SKM-1 (cell line): ENCODE data around the gene ATP10A.
"Not testable (repeated sequence)": the region's sequence is repeated elsewhere in the genome, so short reads cannot be mapped to it uniquely, and the experiment has no call there.

Experiments used
- DNase-seq: peaks from one replicate; lab custom pipeline; 2025; ENCODE audit not compliant: unreplicated experiment; lab: John Stamatoyannopoulos, UW

The ATP10A gene

DNA sequence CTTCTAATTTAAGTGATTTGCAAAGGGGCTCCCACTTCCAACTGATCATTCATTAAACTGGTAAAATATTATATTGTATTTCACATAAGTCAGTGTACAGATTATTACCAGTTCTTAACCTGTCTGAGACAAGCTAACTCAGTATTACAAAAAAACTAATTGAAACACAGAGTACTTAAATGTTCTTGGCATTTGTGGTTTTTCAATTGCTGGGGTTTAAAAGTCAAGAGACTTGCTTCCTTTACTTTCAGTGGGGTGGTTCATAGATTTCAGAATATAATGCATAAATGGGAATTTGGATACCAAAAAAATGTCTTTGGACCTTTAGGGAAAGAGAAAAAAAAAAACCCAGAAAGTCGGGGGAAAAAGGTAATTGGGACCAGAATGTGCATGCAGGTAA is 85.0 kb downstream of the ATP10A start:
- no peak for DNase-seq

DNA sequence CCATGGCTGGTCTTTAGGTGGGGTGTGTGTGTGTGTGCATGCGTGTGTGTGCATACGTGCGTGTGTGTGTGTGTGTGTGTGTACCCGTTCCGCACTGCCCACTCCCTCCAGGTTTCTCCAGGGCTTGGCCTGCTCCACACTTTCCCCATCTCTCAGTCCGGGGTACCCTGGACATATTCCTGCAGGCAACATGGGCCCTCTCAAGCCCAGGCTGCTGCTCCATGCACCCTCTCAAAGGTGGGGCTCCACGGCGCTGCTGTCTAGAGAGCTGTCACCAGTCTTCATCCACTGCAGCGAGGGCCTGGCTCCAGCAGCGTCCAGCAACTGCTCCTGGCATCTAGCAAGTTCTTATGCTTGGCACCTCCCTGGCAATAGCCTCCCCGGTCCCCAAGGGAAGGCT is 86.1 kb downstream of the ATP10A start:
- DNase-seq = no peak

DNA sequence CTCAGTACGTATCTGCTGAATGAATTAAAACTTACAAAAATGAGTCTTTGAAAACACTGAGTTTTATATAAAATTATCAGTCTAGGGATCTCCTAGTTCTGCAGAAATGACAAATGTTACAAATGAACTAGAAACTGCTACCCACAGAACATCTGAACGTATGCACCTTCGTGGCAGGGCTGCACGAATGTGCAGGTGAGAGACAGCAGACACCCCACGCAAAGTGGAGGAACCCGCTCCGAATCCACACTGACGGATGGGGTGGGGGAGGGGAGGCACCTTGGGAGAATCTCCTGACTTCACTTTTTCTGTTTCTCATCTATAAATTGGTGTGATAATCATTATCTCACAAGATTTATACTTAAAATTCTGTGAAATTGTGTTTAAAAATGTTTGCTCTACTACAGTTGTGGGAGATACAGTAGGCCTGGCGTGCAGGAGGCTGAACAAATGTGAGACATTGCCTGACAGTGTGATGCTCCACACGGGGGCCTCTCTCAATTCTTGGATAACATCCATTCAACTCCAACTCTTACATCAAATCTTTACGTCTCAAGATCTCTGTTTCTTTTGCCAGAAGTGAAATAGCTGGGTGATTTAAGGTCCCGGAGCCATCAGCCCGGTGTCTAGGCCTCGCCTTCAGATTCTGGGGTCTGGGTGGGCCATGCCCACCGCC is 86.9 kb downstream of the ATP10A start:
- no peak for DNase-seq

DNA sequence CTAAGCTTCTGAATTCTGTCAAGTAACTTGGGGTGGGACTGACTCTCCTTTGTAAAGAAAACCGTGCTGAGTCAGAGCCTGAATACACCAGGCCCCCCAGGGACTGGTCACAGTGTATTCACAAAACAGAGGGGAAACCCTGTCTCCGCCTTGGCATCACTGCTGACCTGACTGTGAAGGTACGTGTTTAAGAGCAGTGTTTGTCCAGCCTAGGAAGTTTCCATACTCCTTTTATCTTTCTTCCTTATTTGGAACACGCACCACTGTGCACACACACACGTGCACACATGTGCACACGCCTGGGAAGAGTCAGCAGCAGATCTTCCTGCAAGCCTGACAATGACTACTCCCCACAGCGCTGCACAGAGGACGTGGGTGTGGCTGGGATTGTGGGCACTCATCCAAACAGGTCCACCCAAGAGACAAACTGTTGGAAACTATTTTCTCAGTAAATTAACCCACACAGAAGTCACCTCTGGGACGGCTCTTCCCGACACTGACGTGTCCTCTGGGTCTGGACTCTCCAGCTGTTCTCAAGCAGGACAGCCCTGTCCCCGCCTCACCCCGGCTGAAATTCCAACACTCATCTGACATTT is 87.7 kb downstream of the ATP10A start:
- no peak for DNase-seq

DNA sequence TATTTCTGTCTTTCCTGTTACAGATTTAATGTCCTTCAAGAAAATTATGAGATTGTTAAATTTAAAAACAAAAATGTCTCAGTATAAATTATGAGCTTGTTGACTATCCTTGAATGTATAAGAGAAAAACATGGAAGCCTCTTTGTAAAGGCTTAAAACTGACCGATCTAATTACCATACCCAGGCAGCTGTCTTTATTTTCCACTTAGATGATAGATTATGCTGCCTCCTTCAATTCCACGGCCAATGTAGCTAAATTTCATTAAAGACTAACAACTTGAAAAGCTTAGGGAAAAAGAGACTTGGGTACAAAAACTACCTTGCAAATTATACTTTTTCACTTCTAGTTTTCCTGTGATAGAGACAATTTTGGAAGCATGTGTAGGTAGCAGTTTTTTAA is 88.3 kb downstream of the ATP10A start:
- no peak for DNase-seq

DNA sequence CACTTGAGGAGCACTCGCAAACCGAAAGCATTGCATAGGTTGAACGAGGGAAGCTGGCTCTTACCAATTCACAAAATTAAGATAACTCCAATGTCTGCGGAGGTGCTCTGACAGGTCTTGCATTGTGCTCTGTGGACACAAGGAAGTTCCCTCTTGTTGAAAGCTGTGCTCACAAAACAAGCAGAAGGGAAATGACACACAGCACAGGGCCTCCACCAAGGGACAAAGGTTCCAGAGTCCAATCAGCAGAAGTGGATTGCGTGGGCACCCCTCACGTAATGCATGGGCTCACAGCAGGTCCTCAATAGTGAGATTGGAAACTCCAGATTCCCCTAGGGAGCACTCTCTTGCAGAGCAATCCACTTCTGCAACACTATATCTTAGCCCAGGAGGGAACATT is 89.9 kb downstream of the ATP10A start:
- no peak for DNase-seq

DNA sequence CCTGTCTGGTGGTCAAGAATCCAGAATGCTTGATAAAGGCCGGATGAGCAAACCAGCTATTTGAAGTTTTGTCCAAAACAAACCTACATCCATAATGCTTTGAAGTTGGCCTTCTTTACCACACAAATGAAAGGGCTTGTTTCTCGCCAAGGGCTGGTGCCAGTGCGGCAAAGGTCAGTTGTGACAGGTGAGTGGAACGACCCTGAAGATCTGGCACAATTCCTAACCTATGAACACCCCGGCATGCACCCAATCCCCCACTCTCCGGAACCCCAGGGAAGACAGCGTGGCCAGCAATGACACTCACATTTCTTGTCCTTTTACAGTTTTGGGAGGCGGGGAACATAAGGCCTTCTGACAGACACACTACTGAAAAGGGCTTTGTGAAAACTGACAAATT is 90.6 kb downstream of the ATP10A start:
- no peak for DNase-seq

DNA sequence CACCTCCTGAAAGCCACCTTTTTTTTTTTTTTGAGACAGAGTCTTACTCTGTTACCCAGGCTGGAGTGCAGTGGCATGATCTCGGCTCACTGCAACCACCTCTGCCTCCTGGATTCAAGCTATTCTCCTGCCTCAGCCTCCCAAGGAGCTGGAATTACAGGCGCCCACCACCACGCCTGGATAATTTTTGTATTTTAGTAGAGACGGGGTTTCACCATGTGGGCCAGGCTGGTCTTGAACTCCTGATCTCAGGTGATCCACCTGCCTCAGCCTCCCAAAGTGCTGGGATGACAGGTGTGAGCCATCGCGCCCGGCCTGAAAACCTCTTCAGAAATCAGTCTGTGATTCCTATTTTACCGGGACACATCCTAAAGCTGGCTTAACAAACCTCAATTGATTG is 91.4 kb downstream of the ATP10A start:
- DNase-seq = not testable (repeated sequence)

DNA sequence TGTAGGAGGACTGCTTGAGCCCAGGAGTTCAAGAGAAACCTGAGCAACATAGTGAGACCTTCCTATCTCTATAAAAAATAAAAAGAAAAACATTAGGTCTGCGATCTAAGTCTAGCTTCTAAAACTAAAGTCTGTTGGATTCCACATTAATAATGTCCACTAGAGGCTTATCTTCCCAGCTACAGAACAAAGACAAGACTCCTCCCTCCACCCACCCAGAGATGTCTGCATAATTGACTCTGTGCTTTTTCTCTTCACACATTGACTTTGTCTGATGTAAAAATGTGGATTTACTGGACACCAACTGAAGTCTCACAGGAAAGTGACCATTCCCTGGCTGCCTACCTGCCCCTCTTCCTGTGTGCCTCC is 91.8 kb downstream of the ATP10A start:
- no peak for DNase-seq

DNA sequence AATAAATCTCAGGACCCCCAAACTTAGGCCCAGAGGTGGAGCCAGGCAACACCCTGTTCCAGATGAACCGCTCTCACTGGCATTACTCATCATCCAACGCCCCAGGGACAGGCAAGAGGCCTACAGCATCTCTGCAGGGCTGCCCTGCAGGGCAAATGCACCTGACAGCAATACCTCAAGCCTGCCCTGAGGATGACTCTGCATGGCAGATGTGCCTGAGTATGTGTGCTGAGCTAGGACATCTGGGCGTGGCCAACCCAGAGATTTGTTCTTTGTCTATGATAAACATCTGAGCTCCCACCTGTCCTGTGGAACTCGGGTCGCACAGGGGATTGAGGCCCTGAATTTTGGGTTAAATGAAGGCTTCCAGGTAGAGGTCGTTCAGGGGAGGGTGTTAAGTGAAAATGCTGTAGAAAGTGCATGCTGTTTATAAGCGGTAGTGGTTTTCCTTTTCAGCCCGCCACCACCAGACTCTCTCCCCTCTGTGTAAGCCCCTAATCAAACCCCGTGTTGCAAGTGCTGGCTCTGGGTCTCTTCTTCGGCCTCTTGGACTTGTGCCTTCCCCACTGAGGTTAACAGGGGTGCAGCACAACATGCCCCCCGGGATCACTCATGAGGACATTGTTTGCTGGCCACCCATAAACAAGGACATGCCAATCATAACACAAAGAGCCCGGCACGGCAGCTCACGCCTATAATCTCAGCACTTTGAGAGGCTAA is 92.3 kb downstream of the ATP10A start:
- no peak for DNase-seq

DNA sequence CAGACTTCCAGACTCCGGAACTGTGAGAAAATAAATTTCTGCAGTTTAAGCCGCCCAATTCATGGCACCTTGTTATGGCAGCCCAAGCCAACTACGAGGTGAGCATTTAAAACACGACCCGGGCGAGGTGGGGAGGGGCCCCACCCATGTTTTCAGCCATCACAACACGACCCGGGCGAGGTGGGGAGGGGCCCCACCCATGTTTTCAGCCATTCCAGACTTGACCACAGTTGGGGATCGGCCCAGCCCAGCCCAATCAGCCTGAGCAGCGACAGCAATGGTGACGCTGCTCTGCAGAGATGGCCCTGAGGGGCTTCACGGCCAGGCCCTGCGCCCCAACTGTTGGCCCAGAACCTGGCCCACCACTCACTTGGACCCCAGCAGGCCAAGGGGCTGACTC is 93.1 kb downstream of the ATP10A start:
- DNase-seq = no peak

DNA sequence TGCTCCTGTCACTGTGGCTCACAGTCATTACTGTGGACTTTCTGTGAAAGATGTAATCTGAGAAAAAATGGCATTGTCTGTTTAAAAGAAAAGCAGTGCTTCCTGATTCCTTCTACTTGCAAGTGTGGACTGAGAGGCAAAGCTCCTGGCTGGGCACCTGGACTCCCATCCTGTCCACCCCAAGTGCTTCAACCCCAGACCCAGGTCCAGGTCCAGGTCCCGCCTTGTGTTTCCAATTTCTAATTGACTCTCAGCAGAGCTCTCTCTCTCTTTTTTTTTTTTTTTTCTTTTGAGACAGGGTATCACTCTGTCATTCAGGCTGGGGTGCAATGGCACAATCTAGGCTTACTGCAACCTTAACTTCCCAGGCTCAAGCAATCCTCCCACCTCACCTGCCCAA is 94.9 kb downstream of the ATP10A start:
- no peak for DNase-seq

DNA sequence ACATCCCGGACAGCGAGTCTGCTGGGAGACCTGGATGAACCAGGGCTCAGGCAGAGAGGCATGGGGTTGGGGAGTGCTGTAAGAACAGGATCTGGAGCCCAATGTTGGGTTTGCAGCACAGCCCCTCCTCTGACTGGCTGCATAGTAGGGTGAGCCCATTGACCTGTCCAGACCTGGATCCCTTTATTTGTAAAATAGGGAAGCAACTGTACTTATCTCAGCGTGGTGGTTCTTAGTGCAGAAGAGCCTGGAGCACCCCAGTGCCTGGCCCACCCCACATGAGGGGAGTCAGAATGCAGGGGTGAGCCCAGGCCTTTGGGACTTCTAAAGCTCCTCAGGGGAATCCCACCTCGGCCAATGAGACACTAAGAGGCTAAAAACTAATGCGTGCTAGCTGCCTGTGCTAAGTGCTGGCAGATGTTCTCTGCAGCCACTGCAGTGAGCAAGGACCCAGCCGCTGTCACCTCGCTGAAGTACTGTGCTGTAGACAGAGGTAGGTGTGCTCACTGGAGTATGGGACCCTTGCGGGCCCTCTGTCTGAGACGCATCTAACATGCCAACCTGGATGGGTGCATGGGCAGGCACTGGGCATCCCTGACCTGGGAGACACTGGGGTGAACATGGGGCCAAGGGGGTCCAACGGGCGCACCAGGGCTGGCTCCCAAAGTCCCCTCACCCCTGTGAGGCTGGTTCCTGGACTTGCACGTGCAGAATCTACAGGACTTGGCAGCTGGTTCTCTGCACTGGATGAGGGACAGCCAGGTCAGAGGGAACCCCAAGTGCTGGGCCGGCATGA is 95.6 kb downstream of the ATP10A start:
- DNase-seq = no peak

DNA sequence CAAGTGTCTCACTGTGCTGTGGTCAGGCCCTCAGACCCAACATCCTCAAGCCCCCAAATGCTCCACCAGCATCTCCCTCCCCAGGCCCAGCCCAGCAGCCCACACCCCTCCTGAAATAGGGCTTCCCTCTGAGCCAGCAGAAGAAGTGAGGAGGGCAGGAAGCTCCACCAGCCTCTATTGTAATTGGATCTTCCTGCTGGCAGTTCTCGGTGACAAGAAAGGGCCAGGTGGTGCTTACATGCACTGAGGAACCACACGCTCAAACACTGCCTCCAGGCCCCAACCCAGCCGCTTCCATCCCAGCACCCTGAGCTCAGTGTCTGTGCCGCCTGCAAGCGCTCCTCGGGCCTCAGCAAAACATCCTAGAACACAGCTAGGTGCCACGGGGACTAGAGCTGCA is 96.7 kb downstream of the ATP10A start:
- DNase-seq = no peak

DNA sequence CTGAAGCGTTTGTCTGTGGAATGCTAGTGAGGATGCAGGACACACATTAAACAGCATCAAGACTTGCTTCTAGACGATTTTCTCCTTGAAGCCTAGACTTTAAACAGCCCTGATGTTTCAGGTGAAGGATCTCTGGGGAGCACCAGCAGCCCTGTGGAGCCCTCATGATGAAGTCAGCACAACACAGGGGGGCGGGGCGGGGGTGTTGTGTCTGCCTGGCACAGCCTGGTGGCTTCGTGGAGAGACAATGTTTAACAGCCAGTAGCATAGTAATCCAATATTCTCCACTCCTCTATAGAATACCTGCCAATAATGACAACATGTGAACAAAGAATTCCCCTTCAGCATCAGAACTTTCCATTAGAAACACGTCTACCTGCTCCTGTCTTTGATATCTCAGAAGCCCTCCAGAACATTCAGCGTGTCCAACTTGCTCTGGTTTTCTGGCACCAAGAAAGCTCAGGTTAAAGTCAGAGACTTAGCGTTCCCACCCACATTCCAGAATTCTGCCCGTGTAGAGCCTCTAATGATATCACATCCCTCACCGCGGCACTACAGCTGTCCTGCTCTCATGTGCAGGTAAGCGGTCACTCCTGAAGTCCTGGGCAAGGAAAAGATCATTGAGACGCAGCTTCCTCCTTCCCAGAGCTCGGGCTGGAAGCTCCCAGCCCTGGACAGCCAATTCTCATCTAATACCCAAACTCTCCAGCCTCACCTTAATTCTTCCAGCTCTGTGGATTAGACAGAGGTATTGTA is 98.0 kb downstream of the ATP10A start:
- no peak for DNase-seq

DNA sequence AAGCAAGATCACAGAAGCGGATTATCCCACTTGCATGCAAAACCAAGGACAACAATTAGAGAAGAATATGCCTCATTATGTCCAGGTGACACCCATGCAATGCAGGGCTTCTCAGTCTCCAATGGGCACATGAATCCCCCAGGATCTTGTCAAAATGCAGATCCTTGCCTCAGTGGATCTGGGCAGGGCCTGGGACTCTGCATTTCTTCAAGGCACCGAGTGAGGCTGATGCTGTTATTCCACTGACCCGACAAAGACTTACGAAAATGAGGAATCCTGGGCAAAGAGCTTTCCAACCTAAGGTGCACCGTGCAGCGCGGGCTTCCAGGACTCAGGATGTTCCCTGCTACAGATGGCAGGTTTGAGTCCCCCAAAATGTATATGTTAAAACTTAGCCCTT is 99.2 kb downstream of the ATP10A start:
- no peak for DNase-seq

DNA sequence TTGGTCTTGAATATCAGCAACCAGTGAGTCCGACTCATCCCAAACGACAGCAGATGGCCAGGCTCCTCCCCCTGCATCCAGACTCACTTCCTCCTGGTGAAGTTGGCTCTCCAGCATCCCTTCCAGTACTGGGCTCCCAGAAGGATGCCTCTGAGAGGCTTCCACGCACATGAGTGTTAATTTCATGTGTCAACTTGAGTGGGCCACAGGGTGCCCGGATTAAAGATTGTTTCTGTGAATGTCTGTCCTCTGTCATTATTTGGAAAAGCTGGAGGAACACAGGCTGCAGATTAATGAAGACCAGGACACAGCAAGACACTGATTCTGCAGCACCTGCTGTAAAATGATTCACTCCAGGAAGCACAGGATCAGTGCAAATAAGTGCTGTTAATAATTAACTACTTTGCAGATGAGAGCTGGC is 99.8 kb downstream of the ATP10A start:
- no peak for DNase-seq

DNA sequence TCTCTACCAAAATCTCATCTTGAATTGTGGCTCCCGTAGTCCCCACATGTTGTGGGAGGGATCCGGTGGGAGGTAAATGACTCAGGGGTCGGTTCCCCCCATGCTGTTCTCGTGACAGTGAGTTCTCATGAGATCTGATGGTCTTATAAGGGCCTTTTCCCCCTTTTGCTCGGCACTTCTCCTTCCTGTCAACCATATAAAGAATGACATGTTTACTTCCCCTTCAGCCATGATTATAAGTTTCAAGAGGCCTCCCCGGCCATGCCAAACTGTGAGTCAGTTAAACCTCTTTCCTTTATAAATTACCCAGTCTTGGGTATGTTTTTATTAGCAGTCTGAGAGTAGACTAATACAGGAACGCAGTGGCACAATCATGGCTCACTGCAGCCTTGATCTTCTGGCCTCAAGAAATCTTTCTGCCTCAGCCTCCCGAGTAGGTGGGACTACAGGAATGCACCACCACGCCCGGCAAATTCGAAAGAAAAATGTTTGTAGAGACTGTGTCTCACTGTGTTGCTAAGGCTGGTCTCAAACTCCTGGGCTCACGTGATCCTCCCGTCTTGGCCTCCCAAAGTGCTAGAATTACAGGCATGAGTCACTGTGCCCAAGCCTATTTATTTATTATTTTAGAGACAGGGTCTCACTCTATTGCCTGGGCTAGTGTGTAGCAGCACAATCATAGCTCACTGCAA is 101.0 kb downstream of the ATP10A start:
- peak; percentile 39 for DNase-seq

DNA sequence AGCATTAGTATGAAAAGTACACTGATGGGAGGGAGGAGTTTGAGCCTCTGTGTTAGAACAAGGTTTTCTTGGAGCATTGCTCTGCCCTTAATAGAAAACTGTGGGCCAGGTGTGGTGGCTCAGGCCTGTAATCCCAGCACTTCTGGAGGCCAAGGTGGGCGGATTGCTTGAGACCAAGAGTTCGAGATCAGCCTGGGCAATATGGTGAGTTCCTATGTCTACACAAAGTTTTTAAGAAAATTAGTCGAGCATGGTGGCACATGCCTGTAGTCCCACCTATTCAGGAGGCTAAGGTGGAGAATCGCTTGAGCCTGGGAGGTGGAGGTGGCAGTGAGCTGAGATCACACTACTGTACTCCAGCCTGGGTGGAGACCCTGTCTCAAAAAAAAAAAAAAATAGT is 103.7 kb downstream of the ATP10A start:
- DNase-seq = no peak

DNA sequence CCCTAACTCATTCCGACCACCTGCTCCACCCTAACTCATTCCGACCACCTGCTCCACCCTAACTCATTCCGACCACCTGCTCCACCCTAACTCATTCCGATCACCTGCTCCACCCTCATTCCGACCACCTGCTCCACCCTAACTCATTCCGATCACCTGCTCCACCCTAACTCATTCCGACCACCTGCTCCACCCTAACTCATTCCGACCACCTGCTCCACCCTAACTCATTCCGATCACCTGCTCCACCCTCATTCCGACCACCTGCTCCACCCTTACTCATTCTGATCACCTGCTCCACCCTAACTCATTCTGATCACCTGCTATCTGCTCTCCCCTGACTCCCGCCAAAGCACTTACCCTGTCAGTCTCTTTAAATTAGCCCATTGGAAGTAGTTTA is 104.5 kb downstream of the ATP10A start:
- not testable (repeated sequence) for DNase-seq
